ENCODE results near the gene ALG14.
"Not testable (repeated sequence)": the region's sequence is repeated elsewhere in the genome, so short reads cannot be mapped to it uniquely, and the experiment has no call there.

ALG14 gene

DNA sequence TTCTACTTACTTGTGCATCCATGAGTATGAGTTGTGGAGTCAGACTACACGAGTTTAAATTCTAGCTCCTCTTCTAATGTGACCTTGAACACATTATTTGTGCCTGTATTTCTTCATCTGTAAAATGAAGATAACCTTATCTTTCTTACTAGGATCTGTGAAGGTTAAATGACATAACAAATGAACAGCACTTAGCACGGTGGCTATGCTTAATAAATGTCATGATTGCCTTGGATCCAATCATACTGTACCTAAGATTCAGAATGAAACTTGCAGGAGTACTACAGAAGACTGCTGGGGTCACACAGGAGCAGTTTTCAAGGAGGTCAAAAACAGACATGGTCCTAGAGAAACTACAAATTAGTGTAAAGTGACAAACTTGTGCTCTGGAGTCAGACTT is 22.2 kb upstream of the ALG14 start:
- Histone ChIP-seq H3K4me1 (ENCODE audit: control insufficient read depth in 1 of 2, insufficient read depth in 1 of 2, low read depth in 1 of 2, low read length in 1 of 2) (peaks cover 35 to 47% of the 10 kb centered on the region in 2 experiments), H3K4me3 (ENCODE audit: low read depth in 1 of 2, low read length in 1 of 2) (no peak overlapping the region), H3K27me3 (no peaks in the 10 kb centered on the region), H3K9me3 (no peaks in the 10 kb centered on the region), H3K36me3 (no peaks in the 10 kb centered on the region), H3K27ac (peak overlapping the region; percentile 77)
- TF ChIP-seq, protein P1, sequence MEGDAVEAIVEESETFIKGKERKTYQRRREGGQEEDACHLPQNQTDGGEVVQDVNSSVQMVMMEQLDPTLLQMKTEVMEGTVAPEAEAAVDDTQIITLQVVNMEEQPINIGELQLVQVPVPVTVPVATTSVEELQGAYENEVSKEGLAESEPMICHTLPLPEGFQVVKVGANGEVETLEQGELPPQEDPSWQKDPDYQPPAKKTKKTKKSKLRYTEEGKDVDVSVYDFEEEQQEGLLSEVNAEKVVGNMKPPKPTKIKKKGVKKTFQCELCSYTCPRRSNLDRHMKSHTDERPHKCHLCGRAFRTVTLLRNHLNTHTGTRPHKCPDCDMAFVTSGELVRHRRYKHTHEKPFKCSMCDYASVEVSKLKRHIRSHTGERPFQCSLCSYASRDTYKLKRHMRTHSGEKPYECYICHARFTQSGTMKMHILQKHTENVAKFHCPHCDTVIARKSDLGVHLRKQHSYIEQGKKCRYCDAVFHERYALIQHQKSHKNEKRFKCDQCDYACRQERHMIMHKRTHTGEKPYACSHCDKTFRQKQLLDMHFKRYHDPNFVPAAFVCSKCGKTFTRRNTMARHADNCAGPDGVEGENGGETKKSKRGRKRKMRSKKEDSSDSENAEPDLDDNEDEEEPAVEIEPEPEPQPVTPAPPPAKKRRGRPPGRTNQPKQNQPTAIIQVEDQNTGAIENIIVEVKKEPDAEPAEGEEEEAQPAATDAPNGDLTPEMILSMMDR (IDR thresholded peaks at IDR 0.05) = no peak

DNA sequence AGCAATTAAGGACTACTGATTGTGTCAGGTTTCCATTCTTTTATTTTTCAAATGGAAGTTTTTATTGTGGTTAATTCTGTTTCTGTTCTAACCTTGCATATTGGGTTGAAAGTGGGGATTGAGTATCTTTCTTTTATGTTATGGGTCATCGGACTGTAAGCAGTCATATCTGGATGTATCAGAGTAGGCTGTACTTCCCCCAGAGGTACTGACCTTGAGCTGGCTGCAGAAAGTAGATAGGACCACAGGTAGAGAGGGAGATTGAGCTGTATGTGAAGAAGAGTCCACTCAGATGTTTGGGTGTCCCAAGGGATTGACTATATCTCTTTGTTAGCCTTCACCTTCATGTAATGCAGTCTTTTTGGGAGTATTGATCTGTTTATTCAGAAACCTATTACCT is 20.5 kb upstream of the ALG14 start:
- no peaks in the 10 kb centered on the region for H3K36me3 ChIP-seq
- TF ChIP-seq, protein P1 (IDR thresholded peaks at IDR 0.05) = no peak
- H3K27ac ChIP-seq = no peak overlapping the region
- peaks cover 30 to 36% of the 10 kb centered on the region in 2 experiments for H3K4me1 ChIP-seq (ENCODE audit: control insufficient read depth in 1 of 2, insufficient read depth in 1 of 2, low read depth in 1 of 2, low read length in 1 of 2)
- H3K4me3 ChIP-seq (ENCODE audit: low read depth in 1 of 2, low read length in 1 of 2) = no peak overlapping the region
- H3K27me3 ChIP-seq = no peaks in the 10 kb centered on the region
- H3K9me3 ChIP-seq = no peaks in the 10 kb centered on the region

DNA sequence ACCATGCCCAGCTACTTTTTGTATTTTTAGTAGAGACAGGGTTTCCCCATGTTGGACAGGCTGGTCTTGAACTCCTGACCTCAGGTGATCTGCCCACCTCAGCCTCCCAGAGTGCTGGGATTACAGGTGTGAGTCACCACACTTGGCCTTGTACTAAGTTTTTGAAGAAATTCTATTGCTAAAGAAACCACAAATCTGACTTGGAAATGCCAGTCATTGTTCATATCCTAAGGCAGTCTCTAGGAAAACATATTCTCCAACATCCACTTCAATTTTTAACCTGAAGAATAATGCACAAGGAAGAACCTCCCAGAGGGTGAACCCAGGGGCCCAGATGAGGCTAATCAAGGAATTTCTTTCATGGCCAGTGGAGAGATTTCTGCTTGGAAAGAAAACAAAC is 20.1 kb upstream of the ALG14 start:
- H3K4me1 ChIP-seq (ENCODE audit: control insufficient read depth in 1 of 2, insufficient read depth in 1 of 2, low read depth in 1 of 2, low read length in 1 of 2) = peaks cover 26 to 32% of the 10 kb centered on the region in 2 experiments
- H3K4me3 ChIP-seq (ENCODE audit: low read depth in 1 of 2, low read length in 1 of 2); H3K27ac ChIP-seq; H3K27me3 ChIP-seq; H3K9me3 ChIP-seq; H3K36me3 ChIP-seq: not testable (repeated sequence)

DNA sequence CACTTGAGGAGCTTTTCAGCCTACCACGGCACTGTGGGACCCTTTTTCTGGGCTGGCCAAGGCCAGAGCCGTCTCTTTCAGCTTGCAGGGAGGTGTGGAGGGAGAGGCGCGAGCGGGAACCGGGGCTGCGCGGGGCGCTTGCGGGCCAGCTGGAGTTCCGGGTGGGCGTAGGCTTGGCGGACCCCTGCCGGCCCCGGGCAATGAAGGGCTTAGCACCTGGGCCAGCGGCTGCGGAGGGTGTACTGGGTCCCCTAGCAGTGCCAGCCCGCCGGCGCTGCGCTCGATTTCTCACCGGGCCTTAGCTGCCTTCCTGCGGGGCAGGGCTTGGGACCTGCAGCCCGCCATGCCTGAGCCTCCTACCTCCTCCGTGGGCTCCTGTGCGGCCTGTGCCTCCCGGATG is 18.5 kb upstream of the ALG14 start:
- peaks cover 10 to 16% of the 10 kb centered on the region in 2 experiments for H3K4me1 ChIP-seq (ENCODE audit: control insufficient read depth in 1 of 2, insufficient read depth in 1 of 2, low read depth in 1 of 2, low read length in 1 of 2)
- H3K27ac ChIP-seq; H3K4me3 ChIP-seq (ENCODE audit: low read depth in 1 of 2, low read length in 1 of 2); H3K27me3 ChIP-seq; H3K9me3 ChIP-seq; H3K36me3 ChIP-seq: not testable (repeated sequence)

DNA sequence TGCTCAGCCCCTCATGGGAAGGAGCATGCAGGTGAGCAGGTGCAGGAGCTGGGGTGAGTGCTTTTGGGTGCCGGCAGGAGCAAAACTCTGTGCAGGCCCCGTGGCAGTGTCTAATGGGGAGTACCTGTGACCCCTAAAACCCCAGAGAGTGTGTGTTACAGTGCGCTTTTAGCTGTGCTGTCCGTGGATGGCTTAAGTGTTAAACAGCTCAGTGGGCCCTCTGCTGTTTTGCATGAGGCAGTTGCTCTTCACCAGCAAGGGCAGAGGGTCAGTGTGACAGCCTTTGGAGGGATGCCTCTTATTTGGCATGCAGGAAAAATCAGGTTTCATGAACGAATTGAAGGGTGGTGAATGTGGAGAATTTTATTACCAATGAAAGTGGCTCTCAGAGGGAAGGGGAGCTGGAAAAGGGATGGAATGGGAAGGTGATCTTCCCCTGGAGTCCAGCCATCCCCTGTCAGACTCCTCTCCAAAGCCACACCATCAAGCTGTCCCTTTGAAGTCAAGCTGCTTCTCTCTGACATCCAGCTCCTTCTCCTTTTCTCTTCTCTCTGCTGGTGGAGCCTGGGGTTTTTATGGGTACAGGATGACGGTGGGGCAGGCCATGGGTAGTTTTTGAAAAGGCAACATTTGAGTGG is 17.0 kb upstream of the ALG14 start:
- TF ChIP-seq, protein P1 (IDR thresholded peaks at IDR 0.05) = no peak
- no peak overlapping the region for H3K27ac ChIP-seq
- peaks cover 6% of the 10 kb centered on the region for H3K27me3 ChIP-seq
- H3K4me1 ChIP-seq (ENCODE audit: control insufficient read depth in 1 of 2, insufficient read depth in 1 of 2, low read depth in 1 of 2, low read length in 1 of 2) = peaks cover 0 to 1% of the 10 kb centered on the region in 2 experiments
- H3K4me3 ChIP-seq (ENCODE audit: low read depth in 1 of 2, low read length in 1 of 2) = no peak overlapping the region
- H3K36me3 ChIP-seq = no peaks in the 10 kb centered on the region
- no peaks in the 10 kb centered on the region for H3K9me3 ChIP-seq

DNA sequence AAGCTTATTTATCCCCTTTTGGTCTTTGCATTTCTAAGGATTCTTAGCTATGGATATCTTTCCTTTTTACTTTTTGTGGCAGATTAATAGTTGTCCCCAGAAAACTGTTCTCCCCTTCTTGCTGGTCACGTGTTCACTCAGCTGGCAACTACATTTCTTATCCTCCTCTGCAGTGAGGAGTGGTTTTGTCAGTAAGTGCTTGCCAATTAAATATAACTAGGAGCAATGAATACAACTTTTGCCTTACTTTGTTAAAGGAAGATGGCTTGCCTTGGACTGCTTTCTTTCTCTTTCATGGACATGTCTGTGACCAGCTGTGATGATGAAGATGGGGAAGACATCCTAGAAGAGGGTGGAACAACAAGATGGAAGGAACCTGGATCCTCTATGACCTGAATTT is 15.6 kb upstream of the ALG14 start:
- Histone ChIP-seq H3K36me3 (no peaks in the 10 kb centered on the region), H3K9me3 (no peaks in the 10 kb centered on the region), H3K27me3 (peaks cover 6% of the 10 kb centered on the region), H3K4me1 (ENCODE audit: control insufficient read depth in 1 of 2, insufficient read depth in 1 of 2, low read depth in 1 of 2, low read length in 1 of 2) (no peaks in the 10 kb centered on the region), H3K4me3 (ENCODE audit: low read depth in 1 of 2, low read length in 1 of 2) (no peak overlapping the region), H3K27ac (no peak overlapping the region)
- TF ChIP-seq, protein P1 (IDR thresholded peaks at IDR 0.05) = no peak
